ENCODE data around the gene PCED1B.
"Not testable (repeated sequence)": the region's sequence is repeated elsewhere in the genome, so short reads cannot be mapped to it uniquely, and the experiment has no call there.

Gene PCED1B

DNA sequence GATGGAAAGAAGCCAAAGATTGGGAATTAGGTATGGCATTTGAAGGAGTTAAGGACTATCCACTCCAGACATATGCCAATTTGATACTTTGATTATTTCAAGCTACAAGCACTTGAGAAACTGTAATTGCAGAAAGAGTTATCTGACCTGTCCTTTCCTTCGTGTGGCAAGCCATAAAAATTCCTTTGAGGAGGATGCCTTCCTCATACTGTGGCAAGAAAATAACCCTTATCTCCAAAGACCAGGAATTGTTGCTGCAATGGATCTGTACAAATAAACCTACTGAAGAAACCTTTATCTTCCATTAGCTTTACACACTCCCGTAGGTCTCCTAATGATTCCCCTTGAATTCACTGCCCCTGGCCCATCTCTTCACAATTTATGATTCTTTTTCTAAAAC is 165.4 kb downstream of the PCED1B start:
- DNase-seq: no peak

DNA sequence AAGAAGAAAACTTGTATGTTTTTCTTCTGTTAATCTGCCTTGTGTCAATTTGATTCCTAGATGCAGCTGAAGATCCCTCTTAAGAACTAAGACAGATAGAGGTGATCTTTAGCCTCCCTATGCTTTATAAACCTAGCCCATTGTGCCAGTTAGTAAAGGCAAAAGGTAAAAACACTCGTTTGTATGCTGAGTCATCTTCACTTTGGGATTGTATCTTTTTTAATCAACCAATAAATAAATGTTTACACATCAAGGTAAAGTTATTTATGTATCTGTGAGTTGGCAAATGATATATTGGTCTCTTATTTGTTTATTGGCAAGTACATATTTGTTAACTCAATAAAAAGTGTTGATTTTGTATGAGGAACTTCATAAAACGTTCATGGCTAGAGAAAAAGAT is 166.2 kb downstream of the PCED1B start:
- no peak for DNase-seq

DNA sequence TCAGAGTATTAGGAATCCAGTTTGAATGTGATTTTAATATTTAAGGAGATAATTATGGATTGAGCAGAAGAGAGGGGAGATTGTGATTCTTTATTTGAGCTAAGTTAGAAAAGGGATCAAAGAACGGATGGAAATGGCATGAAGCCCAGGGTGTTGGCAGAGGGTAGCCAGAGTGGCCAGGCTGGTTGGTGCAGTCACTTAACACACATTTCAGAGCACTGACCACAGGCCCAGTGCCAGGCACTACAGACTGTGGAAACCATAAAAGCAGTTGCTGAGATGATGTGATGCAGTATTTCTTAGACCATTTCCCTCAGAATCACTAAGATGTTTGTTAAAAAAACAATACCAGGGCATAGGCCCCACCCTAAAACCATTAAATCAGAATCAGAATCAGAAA is 168.0 kb downstream of the PCED1B start:
- no peak for DNase-seq

DNA sequence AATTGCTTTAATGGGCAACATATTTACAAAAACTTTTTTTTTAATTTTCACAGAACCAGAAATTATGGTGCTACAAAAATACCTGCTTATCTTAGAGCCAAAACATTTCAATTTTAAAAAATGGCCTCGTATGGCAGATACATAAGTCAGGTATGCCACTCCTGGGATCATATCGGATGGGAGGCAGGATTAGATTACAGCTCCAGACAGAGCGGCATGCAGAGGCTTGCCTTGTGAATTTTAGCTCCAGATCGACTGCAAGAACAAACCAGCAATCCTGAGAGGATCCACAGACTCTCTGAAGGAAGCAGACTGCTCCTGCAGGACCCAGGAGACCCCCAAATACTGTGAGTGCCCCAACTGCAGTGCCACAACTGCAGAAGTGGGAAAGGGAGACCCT is 169.7 kb downstream of the PCED1B start:
- no peak for DNase-seq

DNA sequence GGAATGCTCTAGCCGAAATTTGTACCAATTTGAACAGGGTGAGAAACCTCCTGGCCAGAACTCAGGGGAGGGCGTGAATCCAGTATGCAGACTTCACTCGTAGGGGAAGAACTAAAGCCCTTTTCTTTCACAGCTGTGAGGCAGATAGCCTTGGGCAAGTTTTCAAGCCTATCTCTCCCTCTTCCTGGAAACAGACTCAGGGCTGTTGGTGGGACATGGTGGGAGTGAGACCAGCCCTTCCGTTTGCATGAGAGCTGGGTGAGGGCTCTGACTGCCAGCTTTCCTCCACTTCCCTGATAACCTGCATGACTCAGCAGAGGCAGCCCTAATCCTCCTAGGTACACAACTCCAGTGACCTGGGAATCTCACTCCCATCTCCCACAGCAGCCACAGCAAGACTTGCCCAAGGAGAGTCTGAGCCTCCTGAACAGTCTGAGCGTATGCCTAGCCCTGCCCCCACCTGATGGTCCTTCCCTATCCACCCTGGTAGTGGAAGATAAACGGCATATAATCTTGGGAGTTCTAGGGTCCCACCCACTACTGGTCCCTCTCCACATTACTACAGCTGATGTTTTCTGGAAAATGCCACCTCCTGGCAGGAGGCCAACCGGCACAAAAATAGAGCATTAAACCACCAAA is 170.4 kb downstream of the PCED1B start:
- no peak for DNase-seq

DNA sequence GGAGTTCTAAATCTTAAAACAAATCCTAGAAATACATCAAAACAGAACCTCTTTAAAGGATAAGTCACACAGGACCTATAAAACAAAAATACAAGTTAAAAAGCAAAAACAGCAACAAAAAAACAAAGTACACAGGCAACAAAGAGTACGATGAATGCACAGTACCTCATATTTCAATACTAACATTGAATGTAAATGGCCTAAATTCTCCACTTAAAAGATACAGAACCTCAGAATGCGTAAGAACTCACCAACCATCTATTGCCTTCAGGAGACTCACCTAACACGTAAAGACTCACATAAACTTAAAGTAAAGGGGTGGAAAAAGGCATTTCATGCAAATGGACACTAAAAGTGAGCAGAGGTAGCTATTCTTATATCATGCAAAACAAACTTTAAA is 172.5 kb downstream of the PCED1B start:
- DNase-seq: no peak

DNA sequence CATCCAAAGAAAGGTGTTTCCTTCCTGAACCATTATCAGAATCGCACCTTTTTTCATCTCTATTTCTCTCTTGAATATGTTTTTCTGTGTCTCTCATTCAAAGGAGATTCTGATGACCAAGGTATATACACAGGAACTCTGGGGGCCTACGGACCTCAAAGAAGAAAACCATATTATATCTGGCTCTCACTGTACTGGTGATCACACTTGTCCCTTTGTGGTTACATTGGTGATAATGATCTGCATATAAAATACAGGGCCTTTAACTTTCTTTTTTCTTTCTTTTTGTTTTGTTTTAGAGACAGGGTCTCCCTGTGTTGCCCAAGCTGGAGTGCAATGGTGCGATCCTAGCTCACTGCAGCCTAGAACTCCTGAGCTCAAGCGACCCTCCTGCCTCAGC is 185.5 kb downstream of the PCED1B start:
- DNase-seq: no peak

DNA sequence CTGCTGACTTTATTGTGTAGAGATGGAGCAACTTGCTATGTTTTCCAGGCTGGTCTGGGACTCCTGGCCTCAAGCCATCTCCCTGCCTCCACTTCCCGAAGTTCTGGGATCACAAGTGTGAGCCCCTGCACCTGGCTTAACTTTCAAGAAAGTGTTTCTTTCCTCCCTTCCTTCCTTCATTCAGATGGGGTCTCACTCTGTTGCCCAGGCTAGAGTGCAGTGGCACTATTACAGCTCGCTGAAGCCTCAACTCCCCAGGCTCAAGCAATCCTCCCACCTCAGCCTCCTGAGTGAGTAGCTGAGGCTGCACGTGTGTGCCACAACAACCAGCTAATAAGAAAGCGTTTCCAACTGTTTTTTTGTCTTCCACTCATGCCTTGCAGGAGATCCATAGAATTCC is 186.0 kb downstream of the PCED1B start:
- no peak for DNase-seq

DNA sequence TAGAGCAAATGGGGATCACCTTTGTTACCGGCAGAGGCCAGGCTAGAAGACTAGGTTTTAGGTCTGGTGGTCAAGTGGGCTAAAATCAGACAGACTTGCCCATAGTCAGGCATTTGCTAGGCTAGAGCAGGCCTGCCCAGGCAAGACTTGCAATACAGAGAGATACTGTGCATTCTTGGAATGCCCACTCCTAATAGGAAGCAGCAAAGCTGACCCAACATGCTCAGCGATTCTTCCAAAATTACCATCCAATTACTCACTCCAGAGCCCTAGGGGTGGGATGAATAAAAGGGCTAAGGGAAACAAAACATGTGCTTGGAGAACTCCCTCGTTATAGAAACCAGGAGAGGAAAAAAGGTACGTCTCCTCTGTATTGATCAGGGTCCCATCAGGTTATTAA is 188.2 kb downstream of the PCED1B start:
- DNase-seq: no peak

DNA sequence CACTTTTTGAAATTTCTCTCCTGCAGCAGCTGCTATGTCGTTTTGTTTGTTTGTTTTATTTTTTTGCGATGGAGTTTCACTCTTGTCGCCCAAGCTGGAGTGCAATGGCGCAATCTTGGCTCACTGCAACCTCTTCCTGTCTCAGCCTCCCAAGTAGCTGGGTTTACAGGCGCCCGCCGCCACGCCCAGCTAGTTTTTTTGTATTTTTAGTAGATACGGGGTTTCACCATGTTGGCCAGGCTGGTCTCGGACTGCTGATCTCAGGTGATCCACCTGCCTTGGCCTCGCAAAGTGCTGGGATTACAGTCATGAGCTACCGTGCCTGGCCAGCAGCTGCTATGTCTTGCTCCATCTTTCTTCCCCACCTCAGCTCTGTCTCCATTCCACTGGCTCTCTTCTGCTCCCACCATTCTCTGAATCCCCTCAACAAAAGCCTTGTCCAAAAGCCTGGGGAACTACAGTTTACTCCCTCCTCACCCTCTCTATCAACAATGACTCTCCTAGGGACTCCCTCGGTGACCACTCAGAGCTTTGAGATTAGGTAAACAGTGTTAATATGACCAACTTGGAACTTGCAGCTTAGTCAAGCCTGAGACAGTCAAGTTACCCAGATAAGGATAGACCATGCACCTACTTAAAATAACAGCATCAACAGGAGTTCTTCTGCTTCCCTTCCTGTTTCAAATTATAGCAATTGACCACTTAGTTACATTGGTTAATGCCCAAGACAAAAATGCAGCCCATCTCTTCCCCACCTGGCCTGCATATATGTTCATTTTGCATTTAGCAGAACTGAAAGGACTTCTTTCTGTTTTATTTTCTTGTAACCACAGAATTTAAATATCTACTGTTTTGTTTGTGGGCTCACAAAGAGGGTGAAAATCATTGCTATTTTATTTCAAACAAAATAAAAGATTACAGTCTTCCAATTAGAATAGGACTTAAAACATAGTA is 189.4 kb downstream of the PCED1B start:
- no peak for DNase-seq

DNA sequence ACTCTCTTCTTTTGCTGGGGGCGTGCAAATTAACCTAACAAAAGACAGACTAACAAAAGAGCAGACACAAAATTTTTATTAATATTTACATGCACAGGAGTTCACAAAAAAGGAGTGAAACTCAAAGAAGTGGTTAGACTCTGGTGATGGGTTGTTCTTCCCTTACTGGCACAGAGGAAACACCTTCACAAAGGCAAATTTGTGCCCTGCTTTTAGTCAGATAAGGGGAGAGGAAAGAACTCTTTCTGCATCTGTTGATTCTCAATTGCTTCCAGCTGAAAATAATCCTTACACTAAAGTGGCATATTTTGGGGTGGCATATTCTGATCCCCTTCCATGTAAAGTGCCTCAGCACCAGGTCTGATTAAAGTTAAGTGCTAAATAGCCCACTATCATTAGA is 190.5 kb downstream of the PCED1B start:
- DNase-seq: no peak

DNA sequence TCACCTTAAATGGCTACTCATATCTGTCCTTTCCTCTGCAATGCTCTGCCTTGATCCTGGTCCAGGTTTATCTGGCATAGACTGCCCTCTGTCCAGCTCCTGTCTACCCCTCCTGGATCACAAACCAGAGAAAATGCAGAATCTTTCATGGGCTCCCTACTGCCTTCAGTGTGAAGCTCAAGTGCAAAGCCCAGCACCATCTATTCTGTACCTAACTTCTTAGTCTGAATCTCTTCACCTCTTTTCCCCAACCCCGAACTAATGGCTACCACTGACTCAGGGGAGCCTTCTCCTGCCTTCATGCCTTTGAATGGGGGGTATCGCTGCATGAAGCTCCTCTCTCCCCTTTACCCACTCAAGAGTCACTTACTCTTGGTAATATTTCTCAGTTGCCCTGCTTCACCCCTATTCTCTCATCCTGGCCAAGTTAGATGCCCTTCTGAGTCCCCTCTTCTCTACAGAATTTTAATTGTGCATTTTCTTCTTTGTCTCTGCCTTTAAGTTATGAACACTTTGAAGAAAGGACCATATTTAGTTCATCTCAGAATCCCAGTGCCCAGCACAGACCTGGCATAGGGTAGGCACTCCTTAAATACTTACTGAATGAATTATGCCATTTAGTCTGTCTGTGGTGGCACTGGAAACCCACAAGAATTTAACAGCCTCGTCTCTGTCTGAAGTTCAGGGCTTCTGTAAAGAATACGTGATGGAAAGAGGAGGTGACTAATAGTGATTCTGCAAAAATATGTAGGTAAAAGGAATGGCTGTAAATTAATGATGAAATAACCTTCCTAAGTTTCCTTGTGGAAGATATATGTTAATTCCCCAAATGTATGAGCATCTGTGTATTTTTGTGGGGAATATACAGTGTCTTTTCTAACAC is 191.6 kb downstream of the PCED1B start:
- no peak for DNase-seq

DNA sequence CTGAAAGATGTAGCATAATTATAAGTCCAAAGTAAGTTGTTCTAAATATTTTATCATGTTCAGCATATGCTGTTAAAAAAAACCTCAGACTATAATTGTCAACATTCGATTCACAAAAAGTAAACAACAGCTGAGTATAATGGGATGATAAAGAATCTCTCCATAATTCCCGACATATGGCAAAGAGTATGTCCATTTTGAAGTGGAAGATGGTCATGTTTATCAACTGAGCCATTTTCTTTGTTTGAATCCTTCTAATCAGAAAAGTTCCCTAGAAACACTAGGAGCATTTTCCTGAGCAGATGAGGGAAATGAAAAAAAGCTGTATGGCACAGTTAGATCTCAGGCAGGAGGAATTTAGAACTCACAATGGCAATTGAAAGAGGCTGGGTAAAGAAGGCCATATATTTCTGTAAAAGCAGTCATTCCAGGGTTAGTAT is 192.4 kb downstream of the PCED1B start:
- DNase-seq: no peak

DNA sequence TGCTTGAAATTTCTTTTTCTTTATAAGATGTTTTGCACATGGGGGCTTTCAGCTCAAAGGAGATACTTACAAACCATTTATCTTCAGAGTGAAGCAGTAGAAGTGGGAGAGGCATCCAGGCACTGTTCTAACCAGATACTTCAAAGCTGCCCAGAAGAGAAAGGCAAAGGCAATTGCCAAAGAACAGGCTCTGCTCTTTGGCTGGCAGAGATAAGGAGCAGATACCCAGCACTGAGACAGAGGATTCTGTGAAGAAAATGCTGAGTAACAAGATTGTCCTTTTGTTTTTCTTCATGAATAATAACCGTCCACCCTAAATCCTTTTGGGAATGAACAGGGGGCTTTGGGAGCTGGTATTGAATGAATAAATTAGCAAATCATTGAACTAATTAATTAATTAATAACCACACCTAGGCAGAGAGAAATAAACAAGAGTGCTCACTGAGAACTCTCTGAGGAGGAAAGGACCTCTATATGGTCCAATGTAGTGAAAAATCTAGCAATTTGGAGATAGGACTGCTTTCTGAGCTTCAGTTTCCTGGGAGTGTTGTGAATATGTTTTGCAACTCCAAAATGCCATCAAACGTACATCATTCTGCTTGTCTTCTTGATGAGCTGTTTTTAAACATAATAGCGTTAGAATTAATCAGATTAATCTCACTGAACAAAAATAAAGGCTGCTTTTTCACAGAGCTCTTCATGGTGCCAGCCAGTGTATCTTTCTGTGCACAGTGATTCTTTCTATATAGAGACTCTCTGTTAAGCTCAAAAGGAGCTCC is 193.2 kb downstream of the PCED1B start:
- no peak for DNase-seq

DNA sequence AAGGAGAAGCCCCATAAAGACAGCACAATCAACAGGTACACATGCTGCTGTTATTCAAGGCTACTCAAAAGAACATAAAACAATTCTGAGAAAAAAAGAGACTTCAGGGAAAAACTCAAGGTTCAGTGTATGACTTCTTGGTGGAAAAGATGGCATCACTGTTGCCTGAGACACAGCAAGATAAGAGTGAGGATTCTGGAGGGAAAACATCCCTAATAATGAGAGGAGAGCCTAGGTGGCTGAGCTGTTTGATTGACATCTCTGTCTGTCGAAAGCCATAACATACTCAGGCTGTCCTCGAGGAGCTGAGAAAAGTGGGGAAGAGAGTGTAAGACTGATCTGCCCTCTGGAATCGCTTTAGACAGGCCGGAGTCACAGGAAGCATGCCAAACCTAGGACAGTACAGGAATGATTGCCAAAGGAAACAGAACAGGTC is 193.8 kb downstream of the PCED1B start:
- DNase-seq: no peak

DNA sequence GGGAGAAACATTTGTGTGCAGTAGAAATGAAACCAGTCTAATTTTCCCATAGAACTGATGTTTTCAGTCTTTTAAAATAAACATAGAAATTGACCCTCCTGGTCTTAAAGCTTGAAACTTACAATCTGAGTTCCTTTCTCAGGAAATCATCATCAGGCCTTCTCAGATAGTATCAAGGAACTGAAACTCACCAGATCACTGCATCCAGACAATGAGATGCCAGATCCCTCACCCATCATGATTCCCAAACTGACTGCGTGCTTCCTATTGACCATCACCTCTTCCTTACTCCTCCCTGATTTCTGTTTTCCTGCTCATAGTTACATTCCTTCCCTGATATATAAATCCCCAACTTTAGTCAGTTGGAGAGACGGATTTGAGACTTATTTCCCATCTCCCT is 195.3 kb downstream of the PCED1B start:
- no peak for DNase-seq

DNA sequence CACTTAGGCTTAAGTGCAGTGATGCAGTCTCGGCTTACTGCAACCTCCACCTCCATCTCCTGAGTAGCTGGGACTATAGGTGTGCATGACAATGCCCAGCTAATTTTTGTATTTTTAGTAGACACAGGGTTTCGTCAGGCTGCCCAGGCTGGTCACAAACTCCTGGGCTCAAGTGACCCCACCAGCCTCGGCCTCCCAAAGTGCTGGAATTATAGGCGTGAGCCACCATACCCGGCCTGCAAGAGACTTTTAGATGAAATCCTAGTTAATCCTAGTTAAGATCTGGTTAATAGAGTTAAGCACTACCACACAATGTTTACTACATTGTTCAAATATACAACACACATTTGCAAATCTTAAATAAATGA is 196.8 kb downstream of the PCED1B start:
- no peak for DNase-seq

DNA sequence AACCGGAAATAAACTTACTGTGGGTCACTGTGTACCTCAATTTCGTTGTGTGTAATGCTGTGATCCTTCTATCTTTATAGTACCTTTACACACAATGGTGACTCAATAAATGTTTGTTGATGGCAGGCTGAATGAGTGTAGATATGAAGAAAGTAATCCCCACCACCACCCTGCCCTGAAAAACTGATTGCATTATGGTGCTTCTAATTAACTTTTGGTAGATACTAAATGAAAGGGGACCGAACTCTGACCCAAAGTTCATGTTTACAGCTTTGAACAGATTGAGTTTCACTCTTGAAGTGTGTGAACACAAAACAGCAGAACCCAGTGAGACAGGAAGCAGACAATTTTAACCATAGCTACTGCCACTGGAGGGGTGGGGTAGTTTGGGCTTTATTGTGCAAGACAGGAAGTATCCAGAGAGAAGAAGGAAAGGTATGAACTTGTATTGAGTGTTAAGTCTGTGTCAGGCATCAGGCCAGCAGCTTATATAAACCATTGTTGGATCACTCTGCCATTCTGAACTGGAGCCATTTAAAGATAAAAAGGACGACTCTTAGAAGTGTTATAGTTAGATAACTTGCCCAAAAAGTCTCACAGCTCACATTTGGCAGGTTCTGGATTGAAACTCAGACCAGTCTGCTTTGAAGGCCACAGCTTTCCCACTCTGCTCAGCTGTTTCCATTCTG is 197.3 kb downstream of the PCED1B start:
- DNase-seq: no peak

DNA sequence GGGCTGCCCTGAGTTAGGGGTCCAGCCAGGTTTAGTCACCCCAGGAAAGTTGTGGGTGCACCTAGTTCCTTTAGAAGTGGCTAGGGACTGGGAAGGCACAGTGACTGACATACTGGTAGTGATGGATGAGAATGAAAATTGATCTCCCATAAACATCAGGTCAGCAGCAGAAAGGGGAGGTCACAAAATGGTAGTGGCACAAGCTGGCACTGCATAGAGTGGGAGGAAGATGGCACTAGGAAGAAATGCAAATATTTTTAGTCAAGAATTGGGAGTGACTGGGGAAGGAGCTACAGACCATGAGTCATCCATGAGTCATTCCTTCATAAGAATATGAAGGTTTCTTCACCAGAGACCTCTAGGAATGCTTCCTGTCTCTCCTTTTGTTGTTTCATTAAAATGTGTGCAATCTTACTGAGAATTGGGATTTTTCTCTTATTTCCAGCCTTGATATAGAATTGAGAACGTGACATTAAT is 198.6 kb downstream of the PCED1B start:
- DNase-seq: no peak

DNA sequence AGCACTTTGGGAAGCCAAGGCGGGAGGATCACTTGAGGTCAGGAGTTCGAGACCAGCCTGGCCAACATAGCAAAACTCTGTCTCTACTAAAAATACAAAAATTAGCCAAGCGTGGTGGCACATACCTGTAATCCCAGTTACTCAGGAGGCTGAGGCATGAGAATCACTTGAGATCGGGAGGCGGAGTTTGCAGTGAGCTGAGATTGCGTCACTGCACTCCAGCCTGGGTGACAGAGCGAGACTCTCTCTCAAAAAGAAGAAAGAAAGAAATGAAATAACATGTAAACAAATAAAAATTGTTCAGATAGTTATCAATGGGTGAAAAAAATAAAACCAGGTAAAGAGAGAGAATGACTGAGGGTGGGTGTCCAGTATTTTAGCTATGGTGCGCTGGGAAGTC is 200.3 kb downstream of the PCED1B start:
- not testable (repeated sequence) for DNase-seq

DNA sequence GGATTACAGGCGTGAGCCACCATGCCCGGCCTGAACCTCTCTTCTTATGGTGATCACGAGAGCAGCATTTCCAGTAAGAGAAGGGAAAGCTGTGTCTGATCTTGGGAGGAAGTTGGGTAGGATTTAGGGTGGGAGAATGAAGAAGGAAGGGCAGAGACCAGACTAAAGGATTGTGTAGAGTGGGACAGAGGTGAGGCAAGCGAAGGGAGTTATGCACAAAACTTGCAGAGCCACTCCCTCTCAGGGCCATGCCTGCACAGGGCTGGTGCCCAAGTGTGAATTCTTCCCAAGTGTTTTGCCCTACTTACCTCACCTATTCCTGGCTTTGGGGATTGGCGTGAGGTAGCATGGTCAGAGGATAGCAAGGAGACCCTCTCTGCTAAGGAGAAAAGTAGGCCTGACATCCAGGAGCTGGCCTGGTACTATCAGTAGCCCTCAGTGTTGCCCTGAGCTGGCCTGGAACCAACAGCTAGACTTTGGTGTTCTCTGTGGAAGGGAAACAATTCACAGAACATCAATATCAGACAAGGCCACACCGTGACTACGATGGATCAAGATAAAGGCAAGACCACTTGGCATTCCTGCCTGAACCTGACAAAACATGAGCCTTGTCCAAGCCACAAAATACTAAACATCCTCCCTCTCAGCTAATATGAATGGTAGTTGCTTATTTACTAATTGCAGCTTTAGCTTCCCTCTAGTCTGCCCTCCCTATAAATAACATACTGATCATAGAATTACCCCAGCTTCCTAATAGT is 201.3 kb downstream of the PCED1B start:
- DNase-seq: no peak
